Neural cell (in vitro differentiated cells): ENCODE measurements around the gene C12orf75.

ENCODE experiments used
- EZH2 ChIP-seq: fragments of 200-600, 300-800 bp; shearing (Covaris generic), sonication (generic); IDR thresholded peaks from 2 replicates; pipeline ENCODE4 v1.6.1; 2014; ENCODE audit warnings: antibody characterized with exemption, low read length, borderline replicate concordance, mild to moderate bottlenecking; ENCODE audit not compliant: insufficient read depth, poor library complexity, severe bottlenecking
- POLR2AphosphoS5 ChIP-seq: IDR thresholded peaks from 2 replicates; pipeline ENCODE4 v1.6.1; 2012
- RAD21 ChIP-seq: fragments of 450-650 bp; conservative IDR thresholded peaks from 2 replicates; pipeline ENCODE4 v1.6.1; 2014; ENCODE audit warnings: antibody characterized with exemption, mild to moderate bottlenecking, moderate library complexity
- SMC3 ChIP-seq: fragments of 450-650 bp; conservative IDR thresholded peaks from 2 replicates; pipeline ENCODE4 v1.6.1; 2014; ENCODE audit warnings: antibody characterized with exemption, mild to moderate bottlenecking, moderate library complexity; ENCODE audit not compliant: poor library complexity
- TAF1 ChIP-seq: IDR thresholded peaks from 2 replicates; pipeline ENCODE4 v1.6.1; 2012; ENCODE audit warnings: low read depth
- TF ChIP-seq, protein P1 (sequence below): fragments of 450-650 bp; IDR thresholded peaks from 2 replicates; pipeline ENCODE4 v1.5.1; 2014; ENCODE audit warnings: antibody characterized with exemption, mild to moderate bottlenecking, moderate library complexity; ENCODE audit not compliant: poor library complexity, severe bottlenecking
- TF ChIP-seq, protein P2 (sequence below): IDR thresholded peaks from 2 replicates; pipeline ENCODE4 v1.6.1; 2012; ENCODE audit warnings: borderline replicate concordance

DNA sequence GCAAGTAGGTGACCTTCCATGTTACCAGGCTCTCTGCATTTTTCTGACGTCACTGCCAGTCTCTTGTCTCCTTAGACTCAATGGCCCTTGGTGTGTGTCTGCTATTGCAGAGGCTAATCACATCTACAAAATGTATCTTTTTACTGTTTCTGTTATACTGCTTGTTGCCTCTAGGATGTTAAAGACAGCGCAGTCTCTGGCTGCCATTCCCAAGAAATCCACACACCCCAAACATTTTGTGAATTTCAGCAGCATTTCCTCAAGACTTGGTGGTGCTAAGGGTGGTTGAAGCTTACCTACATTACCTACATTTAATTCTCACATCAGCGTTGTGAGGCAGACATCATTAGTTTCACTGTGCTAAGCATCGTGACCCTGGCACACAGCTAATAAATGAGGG, 87.2 kb downstream of the C12orf75 start:
- TF ChIP-seq, protein P1, sequence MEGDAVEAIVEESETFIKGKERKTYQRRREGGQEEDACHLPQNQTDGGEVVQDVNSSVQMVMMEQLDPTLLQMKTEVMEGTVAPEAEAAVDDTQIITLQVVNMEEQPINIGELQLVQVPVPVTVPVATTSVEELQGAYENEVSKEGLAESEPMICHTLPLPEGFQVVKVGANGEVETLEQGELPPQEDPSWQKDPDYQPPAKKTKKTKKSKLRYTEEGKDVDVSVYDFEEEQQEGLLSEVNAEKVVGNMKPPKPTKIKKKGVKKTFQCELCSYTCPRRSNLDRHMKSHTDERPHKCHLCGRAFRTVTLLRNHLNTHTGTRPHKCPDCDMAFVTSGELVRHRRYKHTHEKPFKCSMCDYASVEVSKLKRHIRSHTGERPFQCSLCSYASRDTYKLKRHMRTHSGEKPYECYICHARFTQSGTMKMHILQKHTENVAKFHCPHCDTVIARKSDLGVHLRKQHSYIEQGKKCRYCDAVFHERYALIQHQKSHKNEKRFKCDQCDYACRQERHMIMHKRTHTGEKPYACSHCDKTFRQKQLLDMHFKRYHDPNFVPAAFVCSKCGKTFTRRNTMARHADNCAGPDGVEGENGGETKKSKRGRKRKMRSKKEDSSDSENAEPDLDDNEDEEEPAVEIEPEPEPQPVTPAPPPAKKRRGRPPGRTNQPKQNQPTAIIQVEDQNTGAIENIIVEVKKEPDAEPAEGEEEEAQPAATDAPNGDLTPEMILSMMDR: no peak
- TF ChIP-seq EZH2 (no peak), RAD21 (no peak), SMC3 (no peak), POLR2AphosphoS5 (no peak), TAF1 (no peak)
- TF ChIP-seq, protein P2, sequence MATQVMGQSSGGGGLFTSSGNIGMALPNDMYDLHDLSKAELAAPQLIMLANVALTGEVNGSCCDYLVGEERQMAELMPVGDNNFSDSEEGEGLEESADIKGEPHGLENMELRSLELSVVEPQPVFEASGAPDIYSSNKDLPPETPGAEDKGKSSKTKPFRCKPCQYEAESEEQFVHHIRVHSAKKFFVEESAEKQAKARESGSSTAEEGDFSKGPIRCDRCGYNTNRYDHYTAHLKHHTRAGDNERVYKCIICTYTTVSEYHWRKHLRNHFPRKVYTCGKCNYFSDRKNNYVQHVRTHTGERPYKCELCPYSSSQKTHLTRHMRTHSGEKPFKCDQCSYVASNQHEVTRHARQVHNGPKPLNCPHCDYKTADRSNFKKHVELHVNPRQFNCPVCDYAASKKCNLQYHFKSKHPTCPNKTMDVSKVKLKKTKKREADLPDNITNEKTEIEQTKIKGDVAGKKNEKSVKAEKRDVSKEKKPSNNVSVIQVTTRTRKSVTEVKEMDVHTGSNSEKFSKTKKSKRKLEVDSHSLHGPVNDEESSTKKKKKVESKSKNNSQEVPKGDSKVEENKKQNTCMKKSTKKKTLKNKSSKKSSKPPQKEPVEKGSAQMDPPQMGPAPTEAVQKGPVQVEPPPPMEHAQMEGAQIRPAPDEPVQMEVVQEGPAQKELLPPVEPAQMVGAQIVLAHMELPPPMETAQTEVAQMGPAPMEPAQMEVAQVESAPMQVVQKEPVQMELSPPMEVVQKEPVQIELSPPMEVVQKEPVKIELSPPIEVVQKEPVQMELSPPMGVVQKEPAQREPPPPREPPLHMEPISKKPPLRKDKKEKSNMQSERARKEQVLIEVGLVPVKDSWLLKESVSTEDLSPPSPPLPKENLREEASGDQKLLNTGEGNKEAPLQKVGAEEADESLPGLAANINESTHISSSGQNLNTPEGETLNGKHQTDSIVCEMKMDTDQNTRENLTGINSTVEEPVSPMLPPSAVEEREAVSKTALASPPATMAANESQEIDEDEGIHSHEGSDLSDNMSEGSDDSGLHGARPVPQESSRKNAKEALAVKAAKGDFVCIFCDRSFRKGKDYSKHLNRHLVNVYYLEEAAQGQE: no peak
